Smooth muscle cell (in vitro differentiated cells): ENCODE results near the gene UBE2V1. TPM values are rescaled to one million over a fixed set of nuclear protein-coding genes. Genes with fewer than 3 reads are reported as not detected.

Experiments
- DNase-seq: peaks from one replicate; lab custom pipeline; 2025; ENCODE audit not compliant: unreplicated experiment; lab: John Stamatoyannopoulos, UW
- H2AFZ ChIP-seq: fragments of 200-600 bp; sonication (generic); 2 replicates; pipeline ENCODE4 v1.6.0; 2016; ENCODE audit warnings: antibody characterized with exemption, low read depth, mild to moderate bottlenecking
- H3F3A ChIP-seq: fragments of 200-600 bp; sonication (generic); 2 replicates; pipeline ENCODE4 v1.6.0; 2017; ENCODE audit warnings: antibody characterized with exemption, low read depth
- H3K27ac ChIP-seq: fragments of 200-600 bp; sonication (generic); 2 replicates; pipeline ENCODE4 v1.5.1; 2016; ENCODE audit warnings: low read depth, mild to moderate bottlenecking
- H3K27me3 ChIP-seq: fragments of 200-600 bp; sonication (generic); 2 replicates; pipeline ENCODE4 v1.6.1; 2016; ENCODE audit warnings: low read depth, mild to moderate bottlenecking
- H3K36me3 ChIP-seq: fragments of 200-600 bp; sonication (generic); 2 replicates; pipeline ENCODE4 v1.5.1; 2016; ENCODE audit warnings: low read depth
- H3K4me1 ChIP-seq: fragments of 200-600 bp; sonication (generic); 2 replicates; pipeline ENCODE4 v1.5.1; 2016; ENCODE audit warnings: low read depth
- H3K4me2 ChIP-seq: fragments of 200-600 bp; sonication (generic); 2 replicates; pipeline ENCODE4 v1.6.0; 2016; ENCODE audit warnings: mild to moderate bottlenecking
- H3K4me3 ChIP-seq: fragments of 200-600 bp; sonication (generic); 2 replicates; pipeline ENCODE4 v1.5.1; 2016; ENCODE audit warnings: mild to moderate bottlenecking
- H3K79me2 ChIP-seq: fragments of 200-600 bp; sonication (generic); 2 replicates; pipeline ENCODE4 v1.6.0; 2016; ENCODE audit warnings: low read depth, mild to moderate bottlenecking
- H3K9ac ChIP-seq: fragments of 200-600 bp; sonication (generic); 2 replicates; pipeline ENCODE4 v1.6.0; 2016; ENCODE audit warnings: low read depth
- H3K9me3 ChIP-seq: fragments of 200-600 bp; sonication (generic); replicated peaks from 2 replicates; pipeline ENCODE4 v1.5.1; 2016; ENCODE audit warnings: low read depth
- H4K20me1 ChIP-seq: fragments of 200-600 bp; sonication (generic); 2 replicates; pipeline ENCODE4 v1.6.0; 2016; ENCODE audit warnings: low read depth
- WGBS: methylation state at CpG from one replicate; pipeline ENCODE4 v1.1.7; 2016; ENCODE audit warnings: low lambda C conversion rate; 5-methylcytosine and 5-hydroxymethylcytosine counted together
- polyA plus RNA-seq: library from polyadenylated mRNA; unstranded; fragments of >200 nt; fragmentation: Nextera tagmentation; extraction: Ambion mirVana; gene quantifications from 2 replicates; pipeline ENCODE4 v1.2.1, GENCODE V29; 2016
- total RNA-seq: library from RNA; depleted of rRNA; stranded (reverse); fragments of >200 nt; gene quantifications from 2 replicates; pipeline ENCODE4 v1.2.3, GENCODE V29; 2014
- TF ChIP-seq, protein P1 (sequence below): fragments of 200-600 bp; sonication (generic); IDR thresholded peaks from 2 replicates; pipeline ENCODE4 v1.5.1; 2017; ENCODE audit warnings: borderline replicate concordance, mild to moderate bottlenecking, antibody characterized with exemption; ENCODE audit not compliant: insufficient read depth, poor library complexity, severe bottlenecking

The UBE2V1 gene
- total and polyA plus RNA-seq, 2 experiments from 2014 or later, result 94.8 to 128 TPM

- Histone ChIP-seq H3K4me3 (no peak overlapping the region), H3K36me3 (no peaks in the 10 kb centered on the region), H3K4me1 (peaks cover 12% of the 10 kb centered on the region), H3F3A (peaks cover 11% of the 10 kb centered on the region), H3K9ac (peak overlapping the region; percentile 68), H3K27ac (peak overlapping the region; percentile 98), H2AFZ (no peak overlapping the region), H3K9me3 (no peaks in the 10 kb centered on the region), H3K79me2 (peaks cover 89% of the 10 kb centered on the region), H4K20me1 (peaks cover 51% of the 10 kb centered on the region), H3K27me3 (no peaks in the 10 kb centered on the region), H3K4me2 (peak overlapping the region; percentile 51)
- DNase-seq, result no peak
- TF ChIP-seq, protein P1, sequence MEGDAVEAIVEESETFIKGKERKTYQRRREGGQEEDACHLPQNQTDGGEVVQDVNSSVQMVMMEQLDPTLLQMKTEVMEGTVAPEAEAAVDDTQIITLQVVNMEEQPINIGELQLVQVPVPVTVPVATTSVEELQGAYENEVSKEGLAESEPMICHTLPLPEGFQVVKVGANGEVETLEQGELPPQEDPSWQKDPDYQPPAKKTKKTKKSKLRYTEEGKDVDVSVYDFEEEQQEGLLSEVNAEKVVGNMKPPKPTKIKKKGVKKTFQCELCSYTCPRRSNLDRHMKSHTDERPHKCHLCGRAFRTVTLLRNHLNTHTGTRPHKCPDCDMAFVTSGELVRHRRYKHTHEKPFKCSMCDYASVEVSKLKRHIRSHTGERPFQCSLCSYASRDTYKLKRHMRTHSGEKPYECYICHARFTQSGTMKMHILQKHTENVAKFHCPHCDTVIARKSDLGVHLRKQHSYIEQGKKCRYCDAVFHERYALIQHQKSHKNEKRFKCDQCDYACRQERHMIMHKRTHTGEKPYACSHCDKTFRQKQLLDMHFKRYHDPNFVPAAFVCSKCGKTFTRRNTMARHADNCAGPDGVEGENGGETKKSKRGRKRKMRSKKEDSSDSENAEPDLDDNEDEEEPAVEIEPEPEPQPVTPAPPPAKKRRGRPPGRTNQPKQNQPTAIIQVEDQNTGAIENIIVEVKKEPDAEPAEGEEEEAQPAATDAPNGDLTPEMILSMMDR, result no peak
- WGBS, result 70% methylated on average over 17 of the region's 17 CpGs
Observed at GRCh38 chr20:50146732-50147662, 34.0 kb upstream of the UBE2V1 start.

GRCh38 chr20:50146214-50146613 is 33.3 kb upstream of the UBE2V1 start:
- WGBS, result 54% methylated on average over 6 of the region's 6 CpGs
- H3K27me3 ChIP-seq, result no peaks in the 10 kb centered on the region
- H3F3A ChIP-seq, result peaks cover 11% of the 10 kb centered on the region
- no peaks in the 10 kb centered on the region for H3K9me3 ChIP-seq
- H3K4me3 ChIP-seq, result no peak overlapping the region
- H3K4me2 ChIP-seq, result peak overlapping the region; percentile 51
- H3K36me3 ChIP-seq, result no peaks in the 10 kb centered on the region
- peaks cover 57% of the 10 kb centered on the region for H4K20me1 ChIP-seq
- peaks cover 12% of the 10 kb centered on the region for H3K4me1 ChIP-seq
- H3K9ac ChIP-seq, result peak overlapping the region; percentile 73
- H3K79me2 ChIP-seq, result peaks cover 89% of the 10 kb centered on the region
- DNase-seq, result no peak
- H3K27ac ChIP-seq, result peak overlapping the region; percentile 98
- H2AFZ ChIP-seq, result no peak overlapping the region
- TF ChIP-seq, protein P1, result no peak

- no peaks in the 10 kb centered on the region for H3K36me3 ChIP-seq
- TF ChIP-seq, protein P1, result no peak
- peaks cover 11% of the 10 kb centered on the region for H3F3A ChIP-seq
- 96% methylated on average over 6 of the region's 6 CpGs for WGBS
- H3K9ac ChIP-seq, result peak overlapping the region; percentile 73
- peaks cover 11% of the 10 kb centered on the region for H3K4me1 ChIP-seq
- no peak overlapping the region for H2AFZ ChIP-seq
- H3K79me2 ChIP-seq, result peaks cover 88% of the 10 kb centered on the region
- no peak for DNase-seq
- H3K27ac ChIP-seq, result peak overlapping the region; percentile 98
- peaks cover 57% of the 10 kb centered on the region for H4K20me1 ChIP-seq
- H3K4me3 ChIP-seq, result no peak overlapping the region
- no peaks in the 10 kb centered on the region for H3K9me3 ChIP-seq
- H3K4me2 ChIP-seq, result no peak overlapping the region
- no peaks in the 10 kb centered on the region for H3K27me3 ChIP-seq
Observed at GRCh38 chr20:50145566-50145965, 32.6 kb upstream of the UBE2V1 start.
